ENCODE results near the gene MAP4K3.

Gene MAP4K3

GRCh38 chr2:39210846-39211245, 226.2 kb downstream of the MAP4K3 start:
- H3K36me3 ChIP-seq (ENCODE audit: insufficient read depth, insufficient read length, low read length), result no peaks in the 10 kb centered on the region
- no peak overlapping the region for H3K4me3 ChIP-seq (ENCODE audit: insufficient read length, low read depth)
- no peak overlapping the region for H3K9ac ChIP-seq (ENCODE audit: insufficient read length, low read depth)
- no peaks in the 10 kb centered on the region for H3K9me3 ChIP-seq (ENCODE audit: insufficient read depth, low read length)
- DNase-seq (ENCODE audit: low read depth, low spot score), result no peak
- no peaks in the 10 kb centered on the region for H3K27me3 ChIP-seq (ENCODE audit: insufficient read depth, insufficient read length)
- no peak for TF ChIP-seq YY1 (IDR thresholded peaks at IDR 0.05; ENCODE audit: insufficient read depth, insufficient read length)
- no peak for TF ChIP-seq SUZ12 (IDR thresholded peaks at IDR 0.05; ENCODE audit: extremely low read depth, insufficient read depth, insufficient read length)
- TF ChIP-seq ZNF274 (IDR thresholded peaks at IDR 0.05; ENCODE audit: low read depth, low read length), result no peak
- no peaks in the 10 kb centered on the region for H3K4me1 ChIP-seq (ENCODE audit: insufficient read depth, insufficient read length)

GRCh38 chr2:39203382-39203781, 233.7 kb downstream of the MAP4K3 start:
- no peak for TF ChIP-seq ZNF274 (IDR thresholded peaks at IDR 0.05; ENCODE audit: low read depth, low read length)
- no peak for TF ChIP-seq SUZ12 (IDR thresholded peaks at IDR 0.05; ENCODE audit: extremely low read depth, insufficient read depth, insufficient read length)
- TF ChIP-seq YY1 (IDR thresholded peaks at IDR 0.05; ENCODE audit: insufficient read depth, insufficient read length), result no peak
- Histone ChIP-seq H3K27me3 (ENCODE audit: insufficient read depth, insufficient read length) (no peaks in the 10 kb centered on the region), H3K9me3 (ENCODE audit: insufficient read depth, low read length) (no peaks in the 10 kb centered on the region), H3K4me3 (ENCODE audit: insufficient read length, low read depth) (no peak overlapping the region), H3K9ac (ENCODE audit: insufficient read length, low read depth) (no peak overlapping the region), H3K36me3 (ENCODE audit: insufficient read depth, insufficient read length, low read length) (no peaks in the 10 kb centered on the region), H3K4me1 (ENCODE audit: insufficient read depth, insufficient read length) (no peaks in the 10 kb centered on the region)
- DNase-seq (ENCODE audit: low read depth, low spot score), result no peak

- H3K27me3 ChIP-seq (ENCODE audit: insufficient read depth, insufficient read length), result no peaks in the 10 kb centered on the region
- TF ChIP-seq SUZ12 (IDR thresholded peaks at IDR 0.05; ENCODE audit: extremely low read depth, insufficient read depth, insufficient read length) (no peak), ZNF274 (IDR thresholded peaks at IDR 0.05; ENCODE audit: low read depth, low read length) (no peak), YY1 (IDR thresholded peaks at IDR 0.05; ENCODE audit: insufficient read depth, insufficient read length) (no peak)
- no peak overlapping the region for H3K4me3 ChIP-seq (ENCODE audit: insufficient read length, low read depth)
- peak; percentile 75 for DNase-seq (ENCODE audit: low read depth, low spot score)
- H3K36me3 ChIP-seq (ENCODE audit: insufficient read depth, insufficient read length, low read length), result no peaks in the 10 kb centered on the region
- no peaks in the 10 kb centered on the region for H3K9me3 ChIP-seq (ENCODE audit: insufficient read depth, low read length)
- no peak overlapping the region for H3K9ac ChIP-seq (ENCODE audit: insufficient read length, low read depth)
- no peaks in the 10 kb centered on the region for H3K4me1 ChIP-seq (ENCODE audit: insufficient read depth, insufficient read length)
Observed at GRCh38 chr2:39202639-39203369, 234.3 kb downstream of the MAP4K3 start.

All from NT2/D1 (cell line).